Uterus (tissue), 4 donors: ENCODE results near the gene C1QTNF3. TPM values are rescaled to one million over a fixed set of nuclear protein-coding genes. Genes with fewer than 3 reads are reported as not detected.

Source experiments
- DNase-seq, 2 donors: peaks; one replicate each; pipeline ENCODE4 v3.0.0-alpha.2; 2019 to 2020
- H3K27ac ChIP-seq, 2 donors: fragments of 200-600 bp; sonication (generic); 1 replicate in 1 of 2; 2 replicates in 1 of 2; pipeline ENCODE4 v1.5.1; 2016 to 2018
- H3K27me3 ChIP-seq, 2 donors: fragments of 200-600 bp; sonication (generic); one replicate each; pipeline ENCODE4 v1.5.1; 2018 to 2019; ENCODE audit warnings: control low read depth in 1 of 2
- H3K36me3 ChIP-seq, 2 donors: fragments of 200-600 bp; sonication (generic); one replicate each; pipeline ENCODE4 v1.5.1; 2019; ENCODE audit warnings: control low read depth in 1 of 2
- H3K4me1 ChIP-seq, 2 donors: fragments of 200-600 bp; sonication (generic); one replicate each; pipeline ENCODE4 v1.5.1; 2018 to 2019; ENCODE audit warnings: control low read depth in 1 of 2
- H3K4me3 ChIP-seq, 2 donors: fragments of 200-600 bp; sonication (generic); 1 replicate in 1 of 2; 2 replicates in 1 of 2; pipeline ENCODE4 v1.5.1; 2018 to 2019; ENCODE audit warnings: mild to moderate bottlenecking in 1 of 2
- H3K9me3 ChIP-seq, 2 donors: fragments of 200-600 bp; sonication (generic); one replicate each; pipeline ENCODE4 v1.5.1; 2019; ENCODE audit warnings: control low read depth in 1 of 2
- POLR2A ChIP-seq, 2 donors: fragments of 450-650 bp; IDR thresholded peaks; one replicate each; pipeline ENCODE4 v1.6.1; 2016; ENCODE audit warnings: antibody characterized with exemption in 2 of 2, mild to moderate bottlenecking in 1 of 2, moderate library complexity in 1 of 2
- intact Hi-C: fragments of 100-400 bp; cut with DNase I; formaldehyde crosslinking; loops from one replicate; pipeline ENCODE4 v1.15.1; 2023; ENCODE audit warnings: low total_unique reads
- total RNA-seq, 4 donors: library from RNA; depleted of rRNA in 3 of 4; stranded (reverse); fragments of >200 nt in 3 of 4; gene quantifications; one replicate each; pipeline versions ENCODE4 v1.1.0 to v1.2.4, GENCODE V29; 2014 to 2023
- TF ChIP-seq, protein P1 (sequence below), 4 experiments: fragments of 200-600 bp in 2 of 4; fragments of 450-650 bp in 2 of 4; sonication (generic) in 2 of 4; IDR thresholded peaks; one replicate each; pipeline ENCODE4 v1.5.1; 2016 to 2019; ENCODE audit warnings: antibody characterized with exemption in 4 of 4, mild to moderate bottlenecking in 2 of 4, moderate library complexity in 1 of 4
- donor health status: DM: yes; HTN: yes; CAD: no.

C1QTNF3 gene
- total RNA-seq, 4 donors from 2014 or later = 7.6 to 35.9 (median 13.3) TPM

DNA sequence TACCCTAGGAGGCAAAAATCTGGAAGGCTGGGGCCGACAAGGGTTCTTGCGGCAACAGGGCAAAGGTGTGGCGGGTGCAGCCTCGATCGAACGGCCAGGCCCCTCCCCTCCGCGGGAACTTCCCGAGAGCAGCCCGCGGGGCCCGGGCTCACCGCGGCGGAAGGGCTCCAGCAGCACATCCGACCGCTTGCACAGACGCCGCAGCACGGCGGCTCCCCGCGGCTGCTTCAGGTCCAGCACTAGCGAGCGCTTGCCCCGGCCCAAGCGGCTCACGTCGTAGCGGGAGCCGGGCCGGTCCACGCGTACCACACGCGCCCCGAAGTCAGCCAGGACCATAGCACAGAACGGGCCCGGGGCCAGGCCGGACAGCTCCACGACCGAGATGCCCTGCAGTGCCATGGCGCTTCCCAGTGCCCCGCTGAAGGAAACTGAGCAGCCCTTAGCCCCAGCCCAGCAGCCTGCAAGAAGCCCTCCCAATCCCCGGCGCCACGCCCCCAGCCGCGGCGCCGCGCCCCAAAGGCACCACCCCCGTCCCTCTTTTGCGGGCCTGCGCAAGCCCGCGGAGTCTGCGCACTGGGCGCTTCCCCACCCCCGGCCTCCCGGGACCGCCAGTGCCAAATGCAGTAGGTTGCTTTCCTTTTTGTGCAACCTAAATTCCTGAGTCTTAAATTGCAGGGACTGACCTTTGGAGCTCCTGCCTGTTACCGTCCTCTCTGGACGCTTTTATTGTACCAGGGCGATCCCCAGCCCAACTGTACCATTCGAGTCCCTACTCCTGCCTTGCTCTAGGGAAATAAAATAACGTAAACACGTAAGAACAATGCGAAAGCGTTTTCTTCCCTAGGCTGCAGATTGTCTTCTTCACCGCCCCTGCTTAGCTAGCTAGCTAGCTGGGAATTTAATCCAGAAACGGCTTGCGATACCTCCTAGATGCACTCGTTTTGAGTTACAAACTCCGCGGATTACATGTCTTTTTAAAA, 35.1 kb downstream of the C1QTNF3 start, which contains the start of gene AMACR:
TSS of gene AMACR (minus strand) at position 430 of the 980 bp plus-strand sequence. CDS start at position 399, 31 bp downstream.
- peak; percentile 93 to 94 for DNase-seq
- Histone ChIP-seq H3K36me3 (no peaks in the 10 kb centered on the region), H3K9me3 (no peaks in the 10 kb centered on the region), H3K27ac (peak within 1 kb of the TSS; percentile 89 to 91), H3K4me1 (peaks cover 0 to 8% of the 10 kb centered on the region in 2 donors), H3K4me3 (peak within 1 kb of the TSS; percentile 53 to 67), H3K27me3 (no peaks in the 10 kb centered on the region)
- intact Hi-C loops = no loop called here
- TF ChIP-seq, protein P1, sequence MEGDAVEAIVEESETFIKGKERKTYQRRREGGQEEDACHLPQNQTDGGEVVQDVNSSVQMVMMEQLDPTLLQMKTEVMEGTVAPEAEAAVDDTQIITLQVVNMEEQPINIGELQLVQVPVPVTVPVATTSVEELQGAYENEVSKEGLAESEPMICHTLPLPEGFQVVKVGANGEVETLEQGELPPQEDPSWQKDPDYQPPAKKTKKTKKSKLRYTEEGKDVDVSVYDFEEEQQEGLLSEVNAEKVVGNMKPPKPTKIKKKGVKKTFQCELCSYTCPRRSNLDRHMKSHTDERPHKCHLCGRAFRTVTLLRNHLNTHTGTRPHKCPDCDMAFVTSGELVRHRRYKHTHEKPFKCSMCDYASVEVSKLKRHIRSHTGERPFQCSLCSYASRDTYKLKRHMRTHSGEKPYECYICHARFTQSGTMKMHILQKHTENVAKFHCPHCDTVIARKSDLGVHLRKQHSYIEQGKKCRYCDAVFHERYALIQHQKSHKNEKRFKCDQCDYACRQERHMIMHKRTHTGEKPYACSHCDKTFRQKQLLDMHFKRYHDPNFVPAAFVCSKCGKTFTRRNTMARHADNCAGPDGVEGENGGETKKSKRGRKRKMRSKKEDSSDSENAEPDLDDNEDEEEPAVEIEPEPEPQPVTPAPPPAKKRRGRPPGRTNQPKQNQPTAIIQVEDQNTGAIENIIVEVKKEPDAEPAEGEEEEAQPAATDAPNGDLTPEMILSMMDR (IDR thresholded peaks at IDR 0.05) = peak in 2 of 4 experiments; percentile 10 to 28
- peak; percentile 77 to 94 for TF ChIP-seq POLR2A (IDR thresholded peaks at IDR 0.05)

DNA sequence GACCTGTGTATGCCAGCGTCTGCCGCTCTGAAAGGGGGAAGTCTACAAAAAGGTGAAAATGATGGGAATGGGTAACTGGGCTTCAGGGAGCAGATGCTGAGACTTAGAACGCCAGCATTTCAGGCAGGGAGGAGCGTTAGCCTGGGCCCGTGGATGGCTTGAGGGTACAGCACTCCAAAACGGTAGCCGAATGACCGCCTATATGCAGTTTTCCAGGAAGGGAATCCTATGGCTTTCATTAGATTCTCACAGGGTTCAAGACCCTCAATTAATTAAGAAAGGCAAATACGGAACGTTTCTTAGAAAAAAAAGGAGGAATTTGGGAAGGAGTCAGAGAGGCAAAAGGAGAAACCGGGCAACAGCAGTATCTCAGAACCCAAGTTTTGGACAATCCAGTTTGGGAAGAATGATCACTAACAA, 35.8 kb downstream of the C1QTNF3 start:
- no peaks in the 10 kb centered on the region for H3K36me3 ChIP-seq
- peak overlapping the region; percentile 53 to 67 for H3K4me3 ChIP-seq
- peaks cover 0 to 8% of the 10 kb centered on the region in 2 donors for H3K4me1 ChIP-seq
- no peaks in the 10 kb centered on the region for H3K27me3 ChIP-seq
- no peak for TF ChIP-seq POLR2A (IDR thresholded peaks at IDR 0.05)
- TF ChIP-seq, protein P1 (IDR thresholded peaks at IDR 0.05) = no peak
- H3K9me3 ChIP-seq = no peaks in the 10 kb centered on the region
- no peak for DNase-seq
- intact Hi-C loops = no loop called here
- peak overlapping the region; percentile 89 to 91 for H3K27ac ChIP-seq

DNA sequence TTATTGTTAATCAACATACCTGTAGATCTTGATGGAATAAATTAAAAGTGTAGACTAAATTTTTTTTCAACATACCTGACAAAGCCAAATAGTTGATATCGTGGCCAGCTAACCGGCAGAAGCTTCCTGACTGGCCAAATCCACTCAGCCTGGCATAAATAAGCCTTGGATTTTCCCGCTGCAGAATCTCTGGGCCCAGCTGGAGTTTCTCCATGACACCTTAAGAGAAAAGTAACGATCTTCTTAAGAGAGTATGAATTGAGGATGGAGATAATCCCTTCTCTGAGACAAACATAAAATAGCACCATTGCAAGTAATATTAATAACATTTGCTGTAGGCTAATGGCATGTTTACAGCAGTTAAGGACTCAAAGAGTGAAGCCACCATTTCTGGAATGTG, 37.3 kb downstream of the C1QTNF3 start:
- no peaks in the 10 kb centered on the region for H3K27me3 ChIP-seq
- H3K9me3 ChIP-seq = no peaks in the 10 kb centered on the region
- H3K36me3 ChIP-seq = no peaks in the 10 kb centered on the region
- intact Hi-C loops = no loop called here
- H3K4me1 ChIP-seq = peaks cover 0 to 8% of the 10 kb centered on the region in 2 donors
- no peak overlapping the region for H3K27ac ChIP-seq
- TF ChIP-seq POLR2A (IDR thresholded peaks at IDR 0.05) = no peak
- TF ChIP-seq, protein P1 (IDR thresholded peaks at IDR 0.05) = no peak
- DNase-seq = no peak
- no peak overlapping the region for H3K4me3 ChIP-seq

DNA sequence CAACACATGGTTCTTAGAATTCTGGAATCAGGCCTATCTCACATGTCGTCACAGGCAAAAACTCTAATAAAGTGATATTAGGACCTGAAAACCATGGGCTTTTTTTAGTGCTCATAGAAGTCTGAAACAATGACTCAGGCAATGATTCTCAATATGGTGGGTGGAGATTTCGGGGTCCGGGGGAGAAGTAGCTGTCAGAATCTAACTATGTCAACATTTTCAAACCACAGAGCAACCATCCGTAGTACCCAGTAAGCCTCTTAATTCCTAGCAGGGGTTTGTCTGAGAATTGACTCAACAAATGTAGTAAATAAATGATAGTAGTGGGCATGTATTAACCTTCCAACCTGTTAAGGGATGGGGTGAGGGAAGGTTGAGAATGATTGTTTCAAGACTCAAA, 37.8 kb downstream of the C1QTNF3 start:
- H3K4me3 ChIP-seq = no peak overlapping the region
- no peaks in the 10 kb centered on the region for H3K36me3 ChIP-seq
- peaks cover 0 to 8% of the 10 kb centered on the region in 2 donors for H3K4me1 ChIP-seq
- TF ChIP-seq POLR2A (IDR thresholded peaks at IDR 0.05) = no peak
- TF ChIP-seq, protein P1 (IDR thresholded peaks at IDR 0.05) = no peak
- intact Hi-C loops = no loop called here
- no peak for DNase-seq
- H3K9me3 ChIP-seq = no peaks in the 10 kb centered on the region
- H3K27ac ChIP-seq = no peak overlapping the region
- H3K27me3 ChIP-seq = no peaks in the 10 kb centered on the region

DNA sequence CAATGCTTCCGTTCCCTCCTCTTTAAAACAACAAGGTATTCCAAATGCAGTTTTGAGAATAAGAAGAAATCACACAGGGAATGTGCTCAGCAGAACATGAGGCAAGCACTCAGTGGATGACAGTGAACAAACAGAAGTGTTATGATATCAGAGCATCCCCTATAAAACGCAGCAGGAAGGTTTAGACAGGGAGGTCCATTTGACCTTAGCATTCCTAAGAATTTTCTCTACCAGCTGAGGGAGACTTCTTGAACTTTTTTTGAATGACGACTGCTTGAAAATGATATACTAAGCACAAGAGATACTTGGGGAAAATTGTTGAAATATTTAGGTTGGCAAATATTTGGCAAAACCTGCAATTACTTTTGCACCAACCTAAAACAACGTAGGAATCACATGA, 39.1 kb downstream of the C1QTNF3 start:
- H3K9me3 ChIP-seq = no peaks in the 10 kb centered on the region
- peaks cover 0 to 8% of the 10 kb centered on the region in 2 donors for H3K4me1 ChIP-seq
- H3K27me3 ChIP-seq = no peaks in the 10 kb centered on the region
- H3K36me3 ChIP-seq = no peaks in the 10 kb centered on the region
- H3K4me3 ChIP-seq = no peak overlapping the region
- TF ChIP-seq, protein P1 (IDR thresholded peaks at IDR 0.05) = no peak
- no peak for TF ChIP-seq POLR2A (IDR thresholded peaks at IDR 0.05)
- intact Hi-C loops = no loop called here
- H3K27ac ChIP-seq = no peak overlapping the region
- no peak for DNase-seq
